ENCODE measurements around the gene CR1. TPM values are rescaled to one million over a fixed set of nuclear protein-coding genes. Genes with fewer than 3 reads are reported as not detected.
"Not testable (repeated sequence)": the region's sequence is repeated elsewhere in the genome, so short reads cannot be mapped to it uniquely, and the experiment has no call there.

Gene CR1
- polyA plus RNA-seq, 1 donor (not counting 4 experiments of a cell fraction or from before 2014, with no cell fraction given): 0.09 TPM

GRCh38 chr1:207493212-207493611, 2.7 kb upstream of the CR1 start:
- Histone ChIP-seq H3K79me2 (ENCODE audit: control insufficient read depth, insufficient read depth, low read length) (no peaks in the 10 kb centered on the region), H3K9me1 (ENCODE audit: control insufficient read depth, extremely low read depth, insufficient read depth, low read length) (no peaks in the 10 kb centered on the region), H3K4me2 (ENCODE audit: control insufficient read depth, extremely low read depth, insufficient read depth, low read depth, low read length) (no peak overlapping the region), H3K36me3 (ENCODE audit: control insufficient read depth in 2 of 2, extremely low read depth in 1 of 2, insufficient read depth in 2 of 2, low read length in 2 of 2) (no peaks in the 10 kb centered on the region), H3K4me1 (ENCODE audit: control insufficient read depth, extremely low read depth, insufficient read depth, low read length) (no peaks in the 10 kb centered on the region), H3K9ac (ENCODE audit: control insufficient read depth, extremely low read depth, insufficient read depth, low read length) (no peak overlapping the region), H4K20me1 (ENCODE audit: control insufficient read depth, extremely low read depth, insufficient read depth, low read length) (no peaks in the 10 kb centered on the region), H3K9me3 (ENCODE audit: control insufficient read depth, low read depth, low read length) (no peaks in the 10 kb centered on the region), H2AFZ (ENCODE audit: control insufficient read depth, low read length) (no peak overlapping the region), H3K27me3 (ENCODE audit: control insufficient read depth, extremely low read depth, insufficient read depth, low read length) (peaks cover 46% of the 10 kb centered on the region), H3K4me3 (ENCODE audit: control insufficient read depth in 2 of 3, extremely low read depth in 1 of 3, insufficient read depth in 2 of 3, low read depth in 1 of 3, low read length in 3 of 3) (no peak overlapping the region), H3K27ac (ENCODE audit: control insufficient read depth, insufficient read depth, low read length) (no peak overlapping the region)
- dilution Hi-C loops (cut with MboI; ENCODE audit: extremely low pct_ligation_motif_present, low sequenced_read_pairs): no loop called here
- no peak for TF ChIP-seq EZH2 (IDR thresholded peaks at IDR 0.05; ENCODE audit: low read length)
- TF ChIP-seq, protein P1, sequence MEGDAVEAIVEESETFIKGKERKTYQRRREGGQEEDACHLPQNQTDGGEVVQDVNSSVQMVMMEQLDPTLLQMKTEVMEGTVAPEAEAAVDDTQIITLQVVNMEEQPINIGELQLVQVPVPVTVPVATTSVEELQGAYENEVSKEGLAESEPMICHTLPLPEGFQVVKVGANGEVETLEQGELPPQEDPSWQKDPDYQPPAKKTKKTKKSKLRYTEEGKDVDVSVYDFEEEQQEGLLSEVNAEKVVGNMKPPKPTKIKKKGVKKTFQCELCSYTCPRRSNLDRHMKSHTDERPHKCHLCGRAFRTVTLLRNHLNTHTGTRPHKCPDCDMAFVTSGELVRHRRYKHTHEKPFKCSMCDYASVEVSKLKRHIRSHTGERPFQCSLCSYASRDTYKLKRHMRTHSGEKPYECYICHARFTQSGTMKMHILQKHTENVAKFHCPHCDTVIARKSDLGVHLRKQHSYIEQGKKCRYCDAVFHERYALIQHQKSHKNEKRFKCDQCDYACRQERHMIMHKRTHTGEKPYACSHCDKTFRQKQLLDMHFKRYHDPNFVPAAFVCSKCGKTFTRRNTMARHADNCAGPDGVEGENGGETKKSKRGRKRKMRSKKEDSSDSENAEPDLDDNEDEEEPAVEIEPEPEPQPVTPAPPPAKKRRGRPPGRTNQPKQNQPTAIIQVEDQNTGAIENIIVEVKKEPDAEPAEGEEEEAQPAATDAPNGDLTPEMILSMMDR (optimal IDR thresholded peaks at IDR 0.05 in 1 of 3, IDR thresholded peaks at IDR 0.05 in 1 of 3, conservative IDR thresholded peaks at IDR 0.05 in 1 of 3; ENCODE audit: extremely low read depth in 1 of 3, insufficient read depth in 2 of 3, low read length in 3 of 3): no peak
- FAIRE-seq (no peak), DNase-seq (ENCODE audit: low read depth, low spot score) (no peak)

- no peaks in the 10 kb centered on the region for H3K4me1 ChIP-seq (ENCODE audit: control insufficient read depth, extremely low read depth, insufficient read depth, low read length)
- peaks cover 53% of the 10 kb centered on the region for H3K27me3 ChIP-seq (ENCODE audit: control insufficient read depth, extremely low read depth, insufficient read depth, low read length)
- dilution Hi-C loops (cut with MboI; ENCODE audit: extremely low pct_ligation_motif_present, low sequenced_read_pairs): no loop called here
- no peak overlapping the region for H2AFZ ChIP-seq (ENCODE audit: control insufficient read depth, low read length)
- H3K27ac ChIP-seq (ENCODE audit: control insufficient read depth, insufficient read depth, low read length): no peak overlapping the region
- H3K4me3 ChIP-seq (ENCODE audit: control insufficient read depth in 2 of 3, extremely low read depth in 1 of 3, insufficient read depth in 2 of 3, low read depth in 1 of 3, low read length in 3 of 3): no peak overlapping the region
- TF ChIP-seq EZH2 (IDR thresholded peaks at IDR 0.05; ENCODE audit: low read length): no peak
- TF ChIP-seq, protein P1 (optimal IDR thresholded peaks at IDR 0.05 in 1 of 3, IDR thresholded peaks at IDR 0.05 in 1 of 3, conservative IDR thresholded peaks at IDR 0.05 in 1 of 3; ENCODE audit: extremely low read depth in 1 of 3, insufficient read depth in 2 of 3, low read length in 3 of 3): no peak
- no peaks in the 10 kb centered on the region for H3K9me1 ChIP-seq (ENCODE audit: control insufficient read depth, extremely low read depth, insufficient read depth, low read length)
- no peaks in the 10 kb centered on the region for H3K9me3 ChIP-seq (ENCODE audit: control insufficient read depth, low read depth, low read length)
- no peaks in the 10 kb centered on the region for H3K79me2 ChIP-seq (ENCODE audit: control insufficient read depth, insufficient read depth, low read length)
- FAIRE-seq: no peak
- no peak overlapping the region for H3K4me2 ChIP-seq (ENCODE audit: control insufficient read depth, extremely low read depth, insufficient read depth, low read depth, low read length)
- no peak for DNase-seq (ENCODE audit: low read depth, low spot score)
- H3K36me3 ChIP-seq (ENCODE audit: control insufficient read depth in 2 of 2, extremely low read depth in 1 of 2, insufficient read depth in 2 of 2, low read length in 2 of 2): no peaks in the 10 kb centered on the region
- no peaks in the 10 kb centered on the region for H4K20me1 ChIP-seq (ENCODE audit: control insufficient read depth, extremely low read depth, insufficient read depth, low read length)
- H3K9ac ChIP-seq (ENCODE audit: control insufficient read depth, extremely low read depth, insufficient read depth, low read length): no peak overlapping the region
These were observed 1.8 kb upstream of the CR1 start for GRCh38 chr1:207494171-207494570.

DNA sequence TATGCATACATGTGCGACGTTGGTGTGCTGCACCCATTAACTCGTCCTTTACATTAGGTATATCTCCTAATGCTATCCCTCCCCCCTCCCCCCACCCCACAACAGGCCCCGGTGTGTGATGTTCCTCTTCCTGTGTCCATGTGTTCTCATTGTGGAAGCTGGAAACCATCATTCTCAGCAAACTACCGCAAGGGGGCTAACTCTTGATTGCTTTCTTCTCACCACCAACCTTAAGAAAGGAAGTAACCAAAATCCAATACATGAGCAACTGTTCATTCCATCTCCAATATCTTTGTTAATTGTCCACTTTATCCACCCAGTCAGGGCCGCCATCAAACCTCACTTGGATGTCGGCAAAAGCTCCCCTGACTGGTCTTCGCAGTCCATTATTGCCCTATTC, 676 bp upstream of the CR1 start:
- H3K4me3 ChIP-seq (ENCODE audit: control insufficient read depth in 2 of 3, extremely low read depth in 1 of 3, insufficient read depth in 2 of 3, low read depth in 1 of 3, low read length in 3 of 3); FAIRE-seq; H3K4me2 ChIP-seq (ENCODE audit: control insufficient read depth, extremely low read depth, insufficient read depth, low read depth, low read length); H3K9ac ChIP-seq (ENCODE audit: control insufficient read depth, extremely low read depth, insufficient read depth, low read length); H4K20me1 ChIP-seq (ENCODE audit: control insufficient read depth, extremely low read depth, insufficient read depth, low read length); H3K9me1 ChIP-seq (ENCODE audit: control insufficient read depth, extremely low read depth, insufficient read depth, low read length); dilution Hi-C loops (cut with MboI; ENCODE audit: extremely low pct_ligation_motif_present, low sequenced_read_pairs); H3K4me1 ChIP-seq (ENCODE audit: control insufficient read depth, extremely low read depth, insufficient read depth, low read length); DNase-seq (ENCODE audit: low read depth, low spot score); H3K9me3 ChIP-seq (ENCODE audit: control insufficient read depth, low read depth, low read length); H3K79me2 ChIP-seq (ENCODE audit: control insufficient read depth, insufficient read depth, low read length); H3K36me3 ChIP-seq (ENCODE audit: control insufficient read depth in 2 of 2, extremely low read depth in 1 of 2, insufficient read depth in 2 of 2, low read length in 2 of 2); H2AFZ ChIP-seq (ENCODE audit: control insufficient read depth, low read length); H3K27ac ChIP-seq (ENCODE audit: control insufficient read depth, insufficient read depth, low read length): not testable (repeated sequence)
- H3K27me3 ChIP-seq (ENCODE audit: control insufficient read depth, extremely low read depth, insufficient read depth, low read length): peaks cover 54% of the 10 kb centered on the region

All from keratinocyte (primary cell).